ENCODE data around the gene CINP. TPM values are rescaled to one million over a fixed set of nuclear protein-coding genes. Genes with fewer than 3 reads are reported as not detected.
"Not testable (repeated sequence)": the region's sequence is repeated elsewhere in the genome, so short reads cannot be mapped to it uniquely, and the experiment has no call there.

The CINP gene
- total RNA-seq, 2 experiments from 2014 or later: 47.8 to 52.2 TPM

DNA sequence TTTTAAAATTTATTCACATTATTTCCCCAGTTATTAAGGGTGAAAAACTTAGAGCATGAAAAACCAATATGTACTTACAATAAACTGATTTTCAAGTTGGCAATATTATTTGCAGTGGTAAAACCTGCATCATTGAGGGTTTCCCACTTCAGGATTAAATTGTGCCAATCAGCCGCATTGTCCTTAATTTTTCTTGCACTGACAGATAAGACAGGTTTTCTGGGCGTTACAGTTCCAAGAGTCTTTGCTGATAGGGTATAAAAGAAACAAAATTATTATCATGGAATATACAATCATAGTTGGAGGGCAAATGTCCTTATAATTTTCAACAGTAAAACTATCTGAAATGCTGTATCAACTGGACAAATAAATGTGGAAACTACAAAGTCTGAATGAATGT, 3.3 kb downstream of the CINP start:
- intact Hi-C loops (cut with micrococcal nuclease): no loop called here
- no peaks in the 10 kb centered on the region for H3K27me3 Mint-ChIP-seq
- peaks cover 26% of the 10 kb centered on the region for H3K36me3 Mint-ChIP-seq (ENCODE audit: low read depth)
- no peak overlapping the region for H3K27ac Mint-ChIP-seq
- no peak for ATAC-seq
- TF ChIP-seq, protein P1, sequence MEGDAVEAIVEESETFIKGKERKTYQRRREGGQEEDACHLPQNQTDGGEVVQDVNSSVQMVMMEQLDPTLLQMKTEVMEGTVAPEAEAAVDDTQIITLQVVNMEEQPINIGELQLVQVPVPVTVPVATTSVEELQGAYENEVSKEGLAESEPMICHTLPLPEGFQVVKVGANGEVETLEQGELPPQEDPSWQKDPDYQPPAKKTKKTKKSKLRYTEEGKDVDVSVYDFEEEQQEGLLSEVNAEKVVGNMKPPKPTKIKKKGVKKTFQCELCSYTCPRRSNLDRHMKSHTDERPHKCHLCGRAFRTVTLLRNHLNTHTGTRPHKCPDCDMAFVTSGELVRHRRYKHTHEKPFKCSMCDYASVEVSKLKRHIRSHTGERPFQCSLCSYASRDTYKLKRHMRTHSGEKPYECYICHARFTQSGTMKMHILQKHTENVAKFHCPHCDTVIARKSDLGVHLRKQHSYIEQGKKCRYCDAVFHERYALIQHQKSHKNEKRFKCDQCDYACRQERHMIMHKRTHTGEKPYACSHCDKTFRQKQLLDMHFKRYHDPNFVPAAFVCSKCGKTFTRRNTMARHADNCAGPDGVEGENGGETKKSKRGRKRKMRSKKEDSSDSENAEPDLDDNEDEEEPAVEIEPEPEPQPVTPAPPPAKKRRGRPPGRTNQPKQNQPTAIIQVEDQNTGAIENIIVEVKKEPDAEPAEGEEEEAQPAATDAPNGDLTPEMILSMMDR (IDR thresholded peaks at IDR 0.05): no peak
- ChIA-PET CTCF (interaction anchor here (1.1 kb wide), 1 partner anchor 235 kb away, joined by 3 read pairs; no protein-coding TSS in a partner anchor), POLR2A (interaction anchor here (1.2 kb wide), 1 partner anchor 11 kb away, joined by 4 read pairs; no protein-coding TSS in a partner anchor)
- H3K9me3 Mint-ChIP-seq: no peaks in the 10 kb centered on the region
- peaks cover 25% of the 10 kb centered on the region for H3K4me1 Mint-ChIP-seq (ENCODE audit: low read depth)
- H3K4me3 Mint-ChIP-seq: no peak overlapping the region
- no peak for DNase-seq

DNA sequence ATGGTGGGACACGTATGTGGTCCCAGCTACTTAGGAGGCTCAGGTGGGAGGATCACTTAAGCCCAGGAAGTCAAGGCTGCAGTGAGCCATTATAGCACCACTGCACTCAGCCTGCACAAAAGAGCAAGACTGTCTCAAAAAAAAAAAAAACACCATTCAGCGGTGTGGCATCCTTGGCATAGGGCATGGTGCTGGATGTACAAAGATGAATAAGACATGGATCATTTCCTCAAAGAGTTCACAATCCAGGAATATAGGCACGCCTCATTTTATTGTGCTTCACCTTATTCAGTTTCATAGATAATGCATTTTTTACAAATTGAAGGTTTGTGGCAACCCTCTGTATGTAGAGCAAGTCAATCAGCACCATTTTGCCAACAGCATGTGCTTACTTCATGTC, 6.4 kb downstream of the CINP start:
- Mint-ChIP-seq H3K9me3 (no peaks in the 10 kb centered on the region), H3K36me3 (ENCODE audit: low read depth) (peaks cover 35% of the 10 kb centered on the region), H3K4me3 (no peak overlapping the region), H3K27ac (no peak overlapping the region), H3K27me3 (no peaks in the 10 kb centered on the region), H3K4me1 (ENCODE audit: low read depth) (peaks cover 22% of the 10 kb centered on the region)
- DNase-seq (no peak), ATAC-seq (no peak)
- ChIA-PET CTCF (interaction anchor here (1.2 kb wide), 1 partner anchor 35 kb away, joined by 3 read pairs; no protein-coding TSS in a partner anchor), POLR2A (no interaction called here)
- intact Hi-C loops (cut with micrococcal nuclease): no loop called here
- TF ChIP-seq, protein P1 (IDR thresholded peaks at IDR 0.05): no peak

DNA sequence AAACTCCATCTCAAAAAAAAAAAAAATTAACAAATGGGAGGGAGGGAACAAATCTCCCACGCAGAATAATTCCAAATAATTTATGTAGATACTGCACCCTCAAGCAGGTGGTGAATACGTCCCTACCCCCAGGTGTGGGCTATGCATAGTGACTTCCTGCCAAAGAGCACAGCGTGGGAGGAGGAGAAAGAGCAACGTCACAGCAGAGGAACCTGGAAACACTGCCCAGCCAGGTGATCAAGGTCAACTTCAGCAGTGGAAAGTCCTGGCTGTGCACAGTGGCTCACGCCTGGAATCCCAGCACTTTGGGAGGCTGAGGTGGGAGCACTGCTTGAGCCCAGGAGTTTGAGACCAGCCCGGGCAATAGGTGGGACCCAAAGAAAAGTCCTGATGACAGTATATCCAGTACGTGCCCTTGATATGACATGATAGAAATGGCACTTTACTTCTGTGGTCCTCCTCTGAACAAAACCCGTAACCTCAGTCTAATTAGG, 9.5 kb downstream of the CINP start:
- ChIA-PET CTCF (no interaction called here), POLR2A (no interaction called here)
- ATAC-seq (no peak), DNase-seq (peak; percentile 11)
- TF ChIP-seq, protein P1 (IDR thresholded peaks at IDR 0.05): no peak
- Mint-ChIP-seq H3K9me3 (no peaks in the 10 kb centered on the region), H3K4me3 (no peak overlapping the region), H3K27me3 (no peaks in the 10 kb centered on the region), H3K36me3 (ENCODE audit: low read depth) (peaks cover 41% of the 10 kb centered on the region), H3K4me1 (ENCODE audit: low read depth) (peaks cover 9% of the 10 kb centered on the region), H3K27ac (peak overlapping the region; percentile 34)
- intact Hi-C loops (cut with micrococcal nuclease): no loop called here

DNA sequence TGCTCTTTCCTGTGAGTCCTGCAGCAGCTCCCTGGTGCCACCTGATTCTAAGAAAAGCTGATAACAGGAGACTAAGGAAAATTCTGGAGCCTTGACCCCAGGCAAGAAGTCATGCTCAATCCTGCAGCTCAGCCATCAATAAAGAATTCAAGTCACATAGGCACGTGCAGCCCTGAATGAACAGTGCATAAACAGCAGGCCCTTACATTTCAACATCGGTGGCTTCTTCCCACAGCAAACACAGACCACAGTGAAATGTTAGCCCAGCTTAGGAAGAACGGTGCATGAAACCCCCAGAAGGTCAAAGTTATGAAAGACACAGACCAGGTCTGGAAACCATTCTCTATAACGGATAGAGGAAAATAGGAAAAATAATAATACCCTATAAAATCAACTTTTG, 10.5 kb downstream of the CINP start:
- H3K4me1 Mint-ChIP-seq (ENCODE audit: low read depth): peaks cover 9% of the 10 kb centered on the region
- H3K27ac Mint-ChIP-seq: no peak overlapping the region
- H3K36me3 Mint-ChIP-seq (ENCODE audit: low read depth): peaks cover 34% of the 10 kb centered on the region
- ATAC-seq (no peak), DNase-seq (no peak)
- ChIA-PET POLR2A (no interaction called here), CTCF (interaction anchor here (1.6 kb wide), 2 partner anchors 10 to 85 kb away, joined by 3 to 5 read pairs; no protein-coding TSS in a partner anchor)
- TF ChIP-seq, protein P1 (IDR thresholded peaks at IDR 0.05): no peak
- intact Hi-C loops (cut with micrococcal nuclease): no loop called here
- H3K4me3 Mint-ChIP-seq: no peak overlapping the region
- no peaks in the 10 kb centered on the region for H3K9me3 Mint-ChIP-seq
- no peaks in the 10 kb centered on the region for H3K27me3 Mint-ChIP-seq

DNA sequence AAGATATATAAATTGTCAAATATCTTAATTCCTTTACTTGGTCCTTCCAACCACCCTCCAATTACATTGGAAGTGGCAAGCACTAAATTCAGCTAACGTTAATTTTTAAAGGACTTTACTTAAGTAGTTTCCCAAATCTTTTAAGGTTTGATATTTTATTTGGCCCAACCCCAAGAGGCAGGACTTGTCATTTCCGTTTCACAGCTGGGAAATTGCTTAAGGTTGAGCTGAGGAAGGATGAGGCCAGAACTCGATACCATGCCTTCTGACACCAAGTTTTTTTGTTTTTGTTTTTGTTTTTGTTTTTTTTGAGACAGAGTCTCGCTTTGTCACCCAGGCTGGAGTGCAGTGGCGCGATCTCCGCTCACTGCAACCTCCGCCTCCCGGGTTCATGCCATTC, 11.1 kb downstream of the CINP start:
- peaks cover 31% of the 10 kb centered on the region for H3K36me3 Mint-ChIP-seq (ENCODE audit: low read depth)
- CTCF ChIA-PET: interaction anchor here (1.6 kb wide), 2 partner anchors 10 to 86 kb away, joined by 3 to 5 read pairs; no protein-coding TSS in a partner anchor
- ATAC-seq; H3K4me1 Mint-ChIP-seq (ENCODE audit: low read depth); H3K4me3 Mint-ChIP-seq; intact Hi-C loops (cut with micrococcal nuclease); H3K27me3 Mint-ChIP-seq; H3K27ac Mint-ChIP-seq; H3K9me3 Mint-ChIP-seq; DNase-seq: not testable (repeated sequence)
- POLR2A ChIA-PET: interaction anchor here (0.6 to 1.7 kb wide), 2 partner anchors 11 to 438 kb away, joined by 3 to 4 read pairs; partner anchors contain the start of genes CINP and TECPR2

Measured in activated CD8-positive, alpha-beta T cell treated with anti-CD3 and anti-CD28 coated beads for 36 hours (primary cell).